ENCODE measurements around the gene ERO1A. TPM values are rescaled to one million over a fixed set of nuclear protein-coding genes. Genes with fewer than 3 reads are reported as not detected.

The ERO1A gene
- total RNA-seq, 1 donor from 2014 or later: 219 TPM

- Mint-ChIP-seq H3K27ac (peak overlapping the region; percentile 66), H3K9me3 (peaks cover 16% of the 10 kb centered on the region), H3K27me3 (ENCODE audit: low read depth) (peaks cover under 1% of the 10 kb centered on the region), H3K4me3 (ENCODE audit: low read depth) (no peak overlapping the region), H3K4me1 (ENCODE audit: low read depth) (peaks cover 11% of the 10 kb centered on the region), H3K36me3 (ENCODE audit: low read depth) (peaks cover 48% of the 10 kb centered on the region)
- intact Hi-C loops (cut with micrococcal nuclease): no loop called here
- DNase-seq (ENCODE audit: low spot score): no peak
Observed at GRCh38 chr14:52640137-52640536, 55.2 kb downstream of the ERO1A start.

GRCh38 chr14:52619687-52620086, 75.7 kb downstream of the ERO1A start:
- H3K27ac Mint-ChIP-seq: no peak overlapping the region
- H3K4me1 Mint-ChIP-seq (ENCODE audit: low read depth): no peaks in the 10 kb centered on the region
- no peaks in the 10 kb centered on the region for H3K36me3 Mint-ChIP-seq (ENCODE audit: low read depth)
- peaks cover 23% of the 10 kb centered on the region for H3K27me3 Mint-ChIP-seq (ENCODE audit: low read depth)
- DNase-seq (ENCODE audit: low spot score): no peak
- H3K9me3 Mint-ChIP-seq: no peaks in the 10 kb centered on the region
- intact Hi-C loops (cut with micrococcal nuclease): no loop called here
- no peak overlapping the region for H3K4me3 Mint-ChIP-seq (ENCODE audit: low read depth)

GRCh38 chr14:52618602-52619001, 76.8 kb downstream of the ERO1A start:
- Mint-ChIP-seq H3K4me3 (ENCODE audit: low read depth) (no peak overlapping the region), H3K36me3 (ENCODE audit: low read depth) (no peaks in the 10 kb centered on the region), H3K4me1 (ENCODE audit: low read depth) (no peaks in the 10 kb centered on the region), H3K27me3 (ENCODE audit: low read depth) (peaks cover 23% of the 10 kb centered on the region), H3K27ac (no peak overlapping the region), H3K9me3 (no peaks in the 10 kb centered on the region)
- intact Hi-C loops (cut with micrococcal nuclease): no loop called here
- no peak for DNase-seq (ENCODE audit: low spot score)

- intact Hi-C loops (cut with micrococcal nuclease): no loop called here
- Mint-ChIP-seq H3K36me3 (ENCODE audit: low read depth) (no peaks in the 10 kb centered on the region), H3K27me3 (ENCODE audit: low read depth) (peaks cover 24% of the 10 kb centered on the region), H3K27ac (no peak overlapping the region), H3K9me3 (peaks cover under 1% of the 10 kb centered on the region), H3K4me1 (ENCODE audit: low read depth) (no peaks in the 10 kb centered on the region), H3K4me3 (ENCODE audit: low read depth) (no peak overlapping the region)
- no peak for DNase-seq (ENCODE audit: low spot score)
Observed at GRCh38 chr14:52610187-52610586, 85.2 kb downstream of the ERO1A start.

- Mint-ChIP-seq H3K36me3 (ENCODE audit: low read depth) (no peaks in the 10 kb centered on the region), H3K4me1 (ENCODE audit: low read depth) (no peaks in the 10 kb centered on the region), H3K4me3 (ENCODE audit: low read depth) (no peak overlapping the region), H3K9me3 (peaks cover 4% of the 10 kb centered on the region), H3K27me3 (ENCODE audit: low read depth) (peaks cover 21% of the 10 kb centered on the region), H3K27ac (no peak overlapping the region)
- intact Hi-C loops (cut with micrococcal nuclease): no loop called here
- DNase-seq (ENCODE audit: low spot score): no peak
Observed at GRCh38 chr14:52609445-52610044, 85.8 kb downstream of the ERO1A start.

- Mint-ChIP-seq H3K36me3 (ENCODE audit: low read depth) (no peaks in the 10 kb centered on the region), H3K4me1 (ENCODE audit: low read depth) (peaks cover 3% of the 10 kb centered on the region), H3K9me3 (peaks cover 4% of the 10 kb centered on the region), H3K27ac (no peak overlapping the region), H3K27me3 (ENCODE audit: low read depth) (peaks cover 34% of the 10 kb centered on the region), H3K4me3 (ENCODE audit: low read depth) (no peak overlapping the region)
- intact Hi-C loops (cut with micrococcal nuclease): no loop called here
- no peak for DNase-seq (ENCODE audit: low spot score)
Observed at GRCh38 chr14:52607061-52607460, 88.3 kb downstream of the ERO1A start.

DNA sequence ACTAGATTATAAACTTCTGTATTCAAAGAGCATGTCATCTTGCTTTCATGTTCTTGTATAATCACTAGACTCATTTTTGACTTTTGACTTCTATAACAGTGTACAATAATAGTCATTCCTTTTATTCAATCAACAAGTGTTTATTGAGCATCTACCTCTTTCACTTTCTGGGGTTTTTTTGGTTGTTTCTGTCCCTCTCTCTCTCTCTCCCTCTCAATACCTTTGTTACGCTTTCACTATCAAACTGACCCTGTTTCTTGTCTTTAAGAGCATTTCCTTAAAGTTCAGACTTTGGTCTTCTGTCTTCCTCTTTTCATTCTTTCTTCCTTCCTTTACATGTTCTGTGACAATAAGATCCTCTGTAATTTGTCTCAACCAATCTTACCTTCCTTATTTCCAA, 93.2 kb downstream of the ERO1A start:
- no peak for DNase-seq (ENCODE audit: low spot score)
- intact Hi-C loops (cut with micrococcal nuclease): no loop called here
- no peaks in the 10 kb centered on the region for H3K36me3 Mint-ChIP-seq (ENCODE audit: low read depth)
- H3K9me3 Mint-ChIP-seq: peaks cover 4% of the 10 kb centered on the region
- no peak overlapping the region for H3K4me3 Mint-ChIP-seq (ENCODE audit: low read depth)
- H3K27me3 Mint-ChIP-seq (ENCODE audit: low read depth): peaks cover 38% of the 10 kb centered on the region
- peaks cover 3% of the 10 kb centered on the region for H3K4me1 Mint-ChIP-seq (ENCODE audit: low read depth)
- H3K27ac Mint-ChIP-seq: no peak overlapping the region

GRCh38 chr14:52599974-52600373, 95.4 kb downstream of the ERO1A start:
- peaks cover 30% of the 10 kb centered on the region for H3K27me3 Mint-ChIP-seq (ENCODE audit: low read depth)
- H3K4me1 Mint-ChIP-seq (ENCODE audit: low read depth): peaks cover 3% of the 10 kb centered on the region
- peaks cover 5% of the 10 kb centered on the region for H3K9me3 Mint-ChIP-seq
- no peak overlapping the region for H3K4me3 Mint-ChIP-seq (ENCODE audit: low read depth)
- H3K27ac Mint-ChIP-seq: no peak overlapping the region
- intact Hi-C loops (cut with micrococcal nuclease): no loop called here
- DNase-seq (ENCODE audit: low spot score): no peak
- no peaks in the 10 kb centered on the region for H3K36me3 Mint-ChIP-seq (ENCODE audit: low read depth)

- peaks cover 5% of the 10 kb centered on the region for H3K9me3 Mint-ChIP-seq
- H3K4me3 Mint-ChIP-seq (ENCODE audit: low read depth): no peak overlapping the region
- peaks cover 3% of the 10 kb centered on the region for H3K4me1 Mint-ChIP-seq (ENCODE audit: low read depth)
- intact Hi-C loops (cut with micrococcal nuclease): no loop called here
- no peaks in the 10 kb centered on the region for H3K36me3 Mint-ChIP-seq (ENCODE audit: low read depth)
- H3K27ac Mint-ChIP-seq: no peak overlapping the region
- peaks cover 34% of the 10 kb centered on the region for H3K27me3 Mint-ChIP-seq (ENCODE audit: low read depth)
- DNase-seq (ENCODE audit: low spot score): no peak
Observed at GRCh38 chr14:52598568-52598967, 96.8 kb downstream of the ERO1A start.

- Mint-ChIP-seq H3K9me3 (peaks cover 9% of the 10 kb centered on the region), H3K27ac (no peak overlapping the region), H3K27me3 (ENCODE audit: low read depth) (peaks cover 36% of the 10 kb centered on the region), H3K4me1 (ENCODE audit: low read depth) (no peaks in the 10 kb centered on the region), H3K36me3 (ENCODE audit: low read depth) (no peaks in the 10 kb centered on the region), H3K4me3 (ENCODE audit: low read depth) (no peak overlapping the region)
- DNase-seq (ENCODE audit: low spot score): no peak
- intact Hi-C loops (cut with micrococcal nuclease): no loop called here
Observed at GRCh38 chr14:52596861-52597260, 98.5 kb downstream of the ERO1A start.

DNA sequence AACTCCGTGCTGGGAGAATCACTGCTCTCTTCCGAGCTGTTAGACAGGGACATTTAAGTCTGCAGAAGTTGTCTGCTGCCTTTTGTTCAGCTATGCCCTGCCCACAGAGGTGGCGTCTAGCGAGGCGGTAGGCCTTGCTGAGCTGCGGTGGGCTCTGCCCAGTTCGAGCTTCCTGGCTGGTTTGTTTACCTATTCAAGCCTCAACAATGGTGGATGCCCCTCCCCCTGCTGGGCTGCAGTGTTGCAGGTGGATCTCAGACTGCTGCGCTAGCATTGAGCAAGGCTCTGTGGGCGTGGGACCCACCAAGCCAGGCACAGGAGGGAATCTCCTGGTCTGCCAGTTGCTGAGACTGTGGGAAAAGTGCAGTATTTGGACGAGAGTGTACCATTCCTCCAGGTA, 99.0 kb downstream of the ERO1A start:
- H3K27me3 Mint-ChIP-seq (ENCODE audit: low read depth): peaks cover 36% of the 10 kb centered on the region
- H3K27ac Mint-ChIP-seq: no peak overlapping the region
- no peak overlapping the region for H3K4me3 Mint-ChIP-seq (ENCODE audit: low read depth)
- H3K36me3 Mint-ChIP-seq (ENCODE audit: low read depth): no peaks in the 10 kb centered on the region
- H3K9me3 Mint-ChIP-seq: peaks cover 9% of the 10 kb centered on the region
- intact Hi-C loops (cut with micrococcal nuclease): no loop called here
- no peaks in the 10 kb centered on the region for H3K4me1 Mint-ChIP-seq (ENCODE audit: low read depth)
- DNase-seq (ENCODE audit: low spot score): no peak

DNA sequence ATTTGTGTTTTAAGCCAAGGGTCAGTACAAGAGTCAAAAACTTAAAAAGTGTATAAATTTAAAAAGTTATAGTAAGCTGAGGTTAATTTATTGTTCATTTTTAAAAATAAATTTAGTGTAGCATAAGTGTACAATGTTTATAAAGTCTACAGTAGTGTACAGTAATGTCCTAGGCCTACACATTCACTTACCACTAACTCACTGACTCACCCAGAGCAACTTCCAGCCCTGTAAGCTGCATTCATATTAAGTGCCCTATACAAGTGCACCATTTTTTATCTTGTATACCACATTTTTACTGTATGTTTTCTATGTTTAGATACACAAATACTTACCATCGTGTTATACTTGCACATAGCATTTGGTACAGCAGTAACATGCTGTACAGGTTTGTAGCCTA, 105.0 kb downstream of the ERO1A start:
- H3K4me1 Mint-ChIP-seq (ENCODE audit: low read depth): no peaks in the 10 kb centered on the region
- H3K27me3 Mint-ChIP-seq (ENCODE audit: low read depth): peaks cover 30% of the 10 kb centered on the region
- no peak for DNase-seq (ENCODE audit: low spot score)
- no peaks in the 10 kb centered on the region for H3K36me3 Mint-ChIP-seq (ENCODE audit: low read depth)
- peaks cover 6% of the 10 kb centered on the region for H3K9me3 Mint-ChIP-seq
- H3K4me3 Mint-ChIP-seq (ENCODE audit: low read depth): no peak overlapping the region
- intact Hi-C loops (cut with micrococcal nuclease): no loop called here
- H3K27ac Mint-ChIP-seq: no peak overlapping the region
